Measurements from ENCODE around the gene OPALIN. TPM values are rescaled to one million over a fixed set of nuclear protein-coding genes. Genes with fewer than 3 reads are reported as not detected.

OPALIN gene
- total and polyA plus RNA-seq, 2 donors (not counting 1 experiment from before 2014, with no cell fraction given) = not detected

- peaks cover 0 to 23% (median 2%) of the 10 kb centered on the region in 4 experiments for H3K27me3 ChIP-seq (replicated peaks in 1 of 4; ENCODE audit: control extremely low read depth in 1 of 4, control insufficient read depth in 3 of 4, insufficient read depth in 4 of 4, low read length in 3 of 4)
- Mint-ChIP-seq H3K4me1 (no peaks in the 10 kb centered on the region), H3K27ac (no peak overlapping the region), H3K4me3 (no peak overlapping the region), H3K27me3 (peaks cover 37% of the 10 kb centered on the region), H3K9me3 (ENCODE audit: insufficient read depth) (no peaks in the 10 kb centered on the region)
- no peaks in the 10 kb centered on the region for H3K36me3 ChIP-seq (replicated peaks in 1 of 2; ENCODE audit: control extremely low read depth in 1 of 2, control insufficient read depth in 1 of 2, extremely low read depth in 1 of 2, insufficient read depth in 2 of 2, low read length in 1 of 2)
- no peaks in the 10 kb centered on the region for H3K4me1 ChIP-seq (ENCODE audit: control insufficient read depth in 2 of 2, insufficient read depth in 2 of 2, low read length in 2 of 2)
- TF ChIP-seq CTCF (IDR thresholded peaks at IDR 0.05) = no peak
- no peak for TF ChIP-seq EZH2 (IDR thresholded peaks at IDR 0.05; ENCODE audit: borderline replicate concordance, insufficient read depth, low read depth, low read length, poor library complexity, severe bottlenecking)
- ChIA-PET POLR2A (no interaction called here), CTCF (interaction anchor here (1.0 to 1.2 kb wide), 2 partner anchors 32 to 37 kb away, joined by 3 to 4 read pairs; no protein-coding TSS in a partner anchor)
- no peaks in the 10 kb centered on the region for H3K79me2 ChIP-seq (ENCODE audit: control insufficient read depth, insufficient read depth, low read length)
- no peaks in the 10 kb centered on the region for H4K20me1 ChIP-seq (ENCODE audit: control insufficient read depth, insufficient read depth, low read length, poor library complexity, severe bottlenecking)
- 50% methylated on average over 1 of the region's 15 CpGs for whole genome bisulfite sequencing (ENCODE audit: insufficient coverage)
- no peak overlapping the region for H3K4me3 ChIP-seq (ENCODE audit: control extremely low read depth in 1 of 5, extremely low read depth in 1 of 5, insufficient read depth in 1 of 5, low read depth in 2 of 5, low read length in 4 of 5)
- no peak overlapping the region for H3K4me2 ChIP-seq (replicated peaks; ENCODE audit: low read depth, low read length, poor library complexity, severe bottlenecking)
- no peak overlapping the region for H2AFZ ChIP-seq (ENCODE audit: insufficient read depth, low read depth, low read length, poor library complexity, severe bottlenecking)
- intact Hi-C loops (cut with micrococcal nuclease) = no loop called here
- no peak overlapping the region for H3K27ac ChIP-seq (ENCODE audit: low read length in 2 of 2)
- no peaks in the 10 kb centered on the region for H3K9me3 ChIP-seq (ENCODE audit: control extremely low read depth in 1 of 3, control insufficient read depth in 2 of 3, insufficient read depth in 1 of 3, low read length in 2 of 3)
- DNase-seq = no peak
- no peak overlapping the region for H3K9ac ChIP-seq (ENCODE audit: low read length)
- no peak for ATAC-seq (ENCODE audit: low read depth)
Observed at GRCh38 chr10:96407560-96408069, 48.8 kb upstream of the OPALIN start.

GRCh38 chr10:96406091-96406490, 47.3 kb upstream of the OPALIN start:
- Mint-ChIP-seq H3K4me1 (no peaks in the 10 kb centered on the region), H3K27me3 (peaks cover 43% of the 10 kb centered on the region), H3K9me3 (ENCODE audit: insufficient read depth) (no peaks in the 10 kb centered on the region), H3K4me3 (no peak overlapping the region), H3K27ac (no peak overlapping the region)
- Histone ChIP-seq H2AFZ (ENCODE audit: insufficient read depth, low read depth, low read length, poor library complexity, severe bottlenecking) (no peak overlapping the region), H3K27me3 (replicated peaks in 1 of 4; ENCODE audit: control extremely low read depth in 1 of 4, control insufficient read depth in 3 of 4, insufficient read depth in 4 of 4, low read length in 3 of 4) (peaks cover 0 to 15% (median 3%) of the 10 kb centered on the region in 4 experiments), H3K79me2 (ENCODE audit: control insufficient read depth, insufficient read depth, low read length) (no peaks in the 10 kb centered on the region), H3K9me3 (ENCODE audit: control extremely low read depth in 1 of 3, control insufficient read depth in 2 of 3, insufficient read depth in 1 of 3, low read length in 2 of 3) (no peaks in the 10 kb centered on the region), H3K27ac (ENCODE audit: low read length in 2 of 2) (no peak overlapping the region), H3K4me1 (ENCODE audit: control insufficient read depth in 2 of 2, insufficient read depth in 2 of 2, low read length in 2 of 2) (no peaks in the 10 kb centered on the region), H3K9ac (ENCODE audit: low read length) (no peak overlapping the region), H3K4me2 (replicated peaks; ENCODE audit: low read depth, low read length, poor library complexity, severe bottlenecking) (no peak overlapping the region), H4K20me1 (ENCODE audit: control insufficient read depth, insufficient read depth, low read length, poor library complexity, severe bottlenecking) (no peaks in the 10 kb centered on the region), H3K36me3 (replicated peaks in 1 of 2; ENCODE audit: control extremely low read depth in 1 of 2, control insufficient read depth in 1 of 2, extremely low read depth in 1 of 2, insufficient read depth in 2 of 2, low read length in 1 of 2) (no peaks in the 10 kb centered on the region), H3K4me3 (ENCODE audit: control extremely low read depth in 1 of 5, extremely low read depth in 1 of 5, insufficient read depth in 1 of 5, low read depth in 2 of 5, low read length in 4 of 5) (no peak overlapping the region)
- CTCF ChIA-PET = no interaction called here
- POLR2A ChIA-PET = no interaction called here
- ATAC-seq (ENCODE audit: low read depth) (no peak), DNase-seq (no peak)
- WGBS (ENCODE audit: insufficient coverage) = 77% methylated on average over 5 of the region's 5 CpGs
- intact Hi-C loops (cut with micrococcal nuclease) = no loop called here
- TF ChIP-seq EZH2 (IDR thresholded peaks at IDR 0.05; ENCODE audit: borderline replicate concordance, insufficient read depth, low read depth, low read length, poor library complexity, severe bottlenecking) (no peak), CTCF (IDR thresholded peaks at IDR 0.05) (no peak)
